GM12872 (cell line): ENCODE results near the gene SCG3.

Experiments used
- TF ChIP-seq, protein P1 (sequence below): IDR thresholded peaks from 3 replicates; pipeline ENCODE4 v1.5.1; 2011; ENCODE audit warnings: low read depth, mild to moderate bottlenecking, low read length, moderate library complexity; ENCODE audit not compliant: insufficient read depth

Gene SCG3

GRCh38 chr15:51752888-51753287, 71.6 kb downstream of the SCG3 start:
- TF ChIP-seq, protein P1, sequence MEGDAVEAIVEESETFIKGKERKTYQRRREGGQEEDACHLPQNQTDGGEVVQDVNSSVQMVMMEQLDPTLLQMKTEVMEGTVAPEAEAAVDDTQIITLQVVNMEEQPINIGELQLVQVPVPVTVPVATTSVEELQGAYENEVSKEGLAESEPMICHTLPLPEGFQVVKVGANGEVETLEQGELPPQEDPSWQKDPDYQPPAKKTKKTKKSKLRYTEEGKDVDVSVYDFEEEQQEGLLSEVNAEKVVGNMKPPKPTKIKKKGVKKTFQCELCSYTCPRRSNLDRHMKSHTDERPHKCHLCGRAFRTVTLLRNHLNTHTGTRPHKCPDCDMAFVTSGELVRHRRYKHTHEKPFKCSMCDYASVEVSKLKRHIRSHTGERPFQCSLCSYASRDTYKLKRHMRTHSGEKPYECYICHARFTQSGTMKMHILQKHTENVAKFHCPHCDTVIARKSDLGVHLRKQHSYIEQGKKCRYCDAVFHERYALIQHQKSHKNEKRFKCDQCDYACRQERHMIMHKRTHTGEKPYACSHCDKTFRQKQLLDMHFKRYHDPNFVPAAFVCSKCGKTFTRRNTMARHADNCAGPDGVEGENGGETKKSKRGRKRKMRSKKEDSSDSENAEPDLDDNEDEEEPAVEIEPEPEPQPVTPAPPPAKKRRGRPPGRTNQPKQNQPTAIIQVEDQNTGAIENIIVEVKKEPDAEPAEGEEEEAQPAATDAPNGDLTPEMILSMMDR = no peak

DNA sequence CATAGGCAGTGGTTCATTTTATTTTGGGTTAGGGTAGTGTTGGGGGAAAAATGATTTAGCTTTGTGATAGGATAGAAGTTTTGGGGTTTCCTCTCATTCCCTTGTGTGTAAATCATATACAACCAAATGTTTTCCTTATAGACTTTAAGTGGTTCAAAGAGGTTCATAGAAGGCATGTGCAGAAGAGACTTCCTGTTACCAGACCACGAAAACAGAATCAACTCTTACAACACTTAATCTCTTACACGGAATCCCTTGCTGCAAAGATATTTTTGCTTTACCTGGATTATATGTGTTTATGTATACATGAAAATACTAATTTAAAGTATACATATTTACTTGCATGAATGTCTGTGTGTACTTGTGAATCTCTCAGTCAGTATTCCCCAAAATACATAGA, 73.0 kb downstream of the SCG3 start:
- TF ChIP-seq, protein P1 = no peak

DNA sequence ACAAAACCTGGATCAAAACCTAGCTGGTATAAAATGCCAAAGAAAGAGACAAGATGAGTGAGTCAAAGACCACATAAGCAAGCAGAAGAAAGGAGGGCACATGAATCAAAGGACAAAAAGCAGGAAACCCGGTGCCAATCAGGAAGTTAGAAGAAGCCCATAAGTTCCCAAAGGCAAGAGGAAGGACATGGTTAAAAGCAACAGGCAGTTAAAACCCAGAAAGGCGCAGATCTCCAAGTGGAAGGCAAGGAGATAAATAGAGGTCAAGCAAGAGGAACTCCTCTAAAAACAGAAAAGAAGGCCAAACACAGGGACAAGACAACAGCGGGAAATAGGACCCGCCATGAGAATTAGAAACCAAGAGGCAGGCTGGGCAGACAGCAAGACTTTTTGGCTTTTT, 74.5 kb downstream of the SCG3 start:
- TF ChIP-seq, protein P1 = no peak

DNA sequence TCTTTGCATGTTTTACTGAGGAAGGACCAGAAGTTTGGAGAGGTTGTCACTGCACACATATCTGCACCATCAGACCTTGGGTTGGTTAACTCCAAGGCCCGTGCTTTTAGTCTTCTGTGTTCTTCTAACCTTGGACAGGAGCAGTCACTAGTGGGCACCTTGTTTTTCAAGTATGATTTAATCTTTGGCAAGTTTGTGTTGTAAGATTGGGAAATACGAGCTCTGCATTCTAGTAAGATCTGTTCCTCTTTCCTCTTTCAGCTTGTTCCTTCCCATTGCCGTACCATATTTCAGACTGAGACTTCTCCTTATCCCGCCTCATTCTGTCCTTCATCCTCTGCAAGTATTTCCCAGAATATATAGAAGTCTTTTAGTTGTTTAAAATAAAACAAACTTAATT, 75.2 kb downstream of the SCG3 start:
- TF ChIP-seq, protein P1 = no peak

- TF ChIP-seq, protein P1 = no peak
These were observed 76.1 kb downstream of the SCG3 start for GRCh38 chr15:51757450-51757849.

- TF ChIP-seq, protein P1 = no peak
These were observed 77.3 kb downstream of the SCG3 start for GRCh38 chr15:51758645-51759044.

DNA sequence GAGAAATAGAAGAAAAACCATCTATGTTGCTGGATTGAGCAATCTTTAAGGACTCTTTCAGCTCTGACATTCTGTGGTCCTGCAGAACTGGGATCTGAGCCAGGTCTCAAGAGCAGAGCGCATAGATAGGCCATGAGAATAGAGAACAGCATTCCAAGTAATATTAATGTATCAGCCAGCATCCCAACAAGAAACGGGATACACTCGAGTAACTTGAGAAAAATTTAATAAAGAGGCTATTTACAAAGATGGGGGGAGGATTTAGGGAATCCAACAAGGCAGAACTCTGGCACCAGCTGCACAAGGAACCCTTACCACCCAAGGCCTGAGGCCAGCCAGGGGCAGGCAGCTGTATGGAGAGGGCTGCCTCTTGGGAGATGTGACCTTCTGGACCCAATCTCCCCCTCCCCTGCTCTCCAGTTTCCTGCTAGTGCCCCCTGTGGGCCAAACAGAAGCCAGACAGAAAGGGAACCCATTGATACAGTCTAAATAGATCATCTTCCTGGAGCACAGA, 78.3 kb downstream of the SCG3 start:
- TF ChIP-seq, protein P1 = peak; percentile 52; the same call in 2 of the 3 replicates

DNA sequence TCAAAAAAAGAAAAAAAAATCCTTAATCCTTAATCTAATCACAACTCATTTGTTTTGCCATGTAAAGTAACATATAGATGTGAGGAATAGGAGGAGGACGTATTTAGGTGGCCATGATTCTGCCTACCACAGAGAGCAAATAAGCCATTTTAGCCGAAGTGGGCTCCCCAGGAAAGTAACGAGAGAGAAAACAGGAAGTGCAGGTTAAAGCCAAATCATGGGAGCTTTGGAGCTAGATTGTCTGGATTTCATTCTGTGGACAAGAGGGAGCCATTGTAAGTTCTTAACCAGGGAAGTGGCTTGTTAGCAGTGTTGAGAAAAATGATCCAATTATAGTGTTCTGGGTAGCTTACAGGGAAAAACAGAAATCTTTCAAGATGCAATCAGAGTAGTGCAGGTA, 79.5 kb downstream of the SCG3 start:
- TF ChIP-seq, protein P1 = no peak
